HEK293 (cell line): Measurements from ENCODE around the gene CSRNP2.

ENCODE experiments used
- MYNN ChIP-seq: fragments of 450-650 bp; formaldehyde crosslinking; IDR thresholded peaks from 2 replicates; pipeline ENCODE4 v1.5.1; 2016; ENCODE audit warnings: missing biosample characterization, missing genetic modification characterization, borderline replicate concordance
- WT1 ChIP-seq: fragments of 450-650 bp; formaldehyde crosslinking; IDR thresholded peaks from 2 replicates; pipeline ENCODE4 v1.5.1; 2016; ENCODE audit warnings: missing biosample characterization, missing genetic modification characterization
- ZBTB17 ChIP-seq: fragments of 450-650 bp; formaldehyde crosslinking; IDR thresholded peaks from 2 replicates; pipeline ENCODE4 v1.5.1; 2016; ENCODE audit warnings: missing biosample characterization, missing genetic modification characterization
- ZFP69B ChIP-seq: fragments of 450-650 bp; formaldehyde crosslinking; IDR thresholded peaks from 2 replicates; pipeline ENCODE4 v1.5.1; 2016; ENCODE audit warnings: missing biosample characterization, missing genetic modification characterization
- ZNF140 ChIP-seq: fragments of 450-650 bp; formaldehyde crosslinking; IDR thresholded peaks from 2 replicates; pipeline ENCODE4 v1.5.1; 2016; ENCODE audit warnings: missing biosample characterization, missing genetic modification characterization
- ZNF202 ChIP-seq: fragments of 450-650 bp; formaldehyde crosslinking; IDR thresholded peaks from 2 replicates; pipeline ENCODE4 v1.5.1; 2016; ENCODE audit warnings: missing biosample characterization, missing genetic modification characterization, borderline replicate concordance
- ZNF24 ChIP-seq: fragments of 450-650 bp; formaldehyde crosslinking; IDR thresholded peaks from 2 replicates; pipeline ENCODE4 v1.5.1; 2016; ENCODE audit warnings: missing biosample characterization, missing genetic modification characterization
- ZNF274 ChIP-seq, 2 experiments: fragments of 200-500 bp in 1 of 2; fragments of 450-650 bp in 1 of 2; sonication (Bioruptor generic) in 1 of 2; formaldehyde crosslinking in 1 of 2; IDR thresholded peaks; 2 replicates each; pipeline versions ENCODE4 v1.5.1 to v1.6.1; 2014 to 2016; ENCODE audit warnings: borderline replicate concordance in 1 of 2, inconsistent platforms in 1 of 2, low read length in 1 of 2, missing biosample characterization in 1 of 2, missing genetic modification characterization in 1 of 2
- ZNF311 ChIP-seq: fragments of 450-650 bp; formaldehyde crosslinking; IDR thresholded peaks from 2 replicates; pipeline ENCODE4 v1.5.1; 2017; ENCODE audit warnings: missing biosample characterization, missing genetic modification characterization, borderline replicate concordance
- ZNF391 ChIP-seq: fragments of 450-650 bp; formaldehyde crosslinking; IDR thresholded peaks from 2 replicates; pipeline ENCODE4 v1.5.1; 2016; ENCODE audit warnings: low read depth, missing biosample characterization, missing genetic modification characterization, borderline replicate concordance
- ZNF416 ChIP-seq: fragments of 450-650 bp; formaldehyde crosslinking; IDR thresholded peaks from 2 replicates; pipeline ENCODE4 v1.5.1; 2016; ENCODE audit warnings: missing biosample characterization, missing genetic modification characterization
- ZNF473 ChIP-seq: fragments of 450-650 bp; formaldehyde crosslinking; IDR thresholded peaks from 2 replicates; pipeline ENCODE4 v1.5.1; 2017; ENCODE audit warnings: missing biosample characterization, missing genetic modification characterization
- ZNF558 ChIP-seq: fragments of 450-650 bp; formaldehyde crosslinking; IDR thresholded peaks from 2 replicates; pipeline ENCODE4 v1.5.1; 2016; ENCODE audit warnings: missing biosample characterization, missing genetic modification characterization
- ZNF561 ChIP-seq: fragments of 450-650 bp; IDR thresholded peaks from 2 replicates; pipeline ENCODE4 v1.5.1; 2018; ENCODE audit warnings: missing biosample characterization, missing genetic modification characterization, borderline replicate concordance
- ZNF658 ChIP-seq: fragments of 450-650 bp; formaldehyde crosslinking; IDR thresholded peaks from 2 replicates; pipeline ENCODE4; 2016; ENCODE audit warnings: missing biosample characterization, missing genetic modification characterization
- ZNF747 ChIP-seq: fragments of 450-650 bp; formaldehyde crosslinking; IDR thresholded peaks from 2 replicates; pipeline ENCODE4 v1.5.1; 2016; ENCODE audit warnings: missing biosample characterization, missing genetic modification characterization
- ZNF76 ChIP-seq: fragments of 450-650 bp; formaldehyde crosslinking; IDR thresholded peaks from 2 replicates; pipeline ENCODE4; 2016; ENCODE audit warnings: low read depth, missing biosample characterization, missing genetic modification characterization, borderline replicate concordance
- ZNF777 ChIP-seq: fragments of 450-650 bp; formaldehyde crosslinking; IDR thresholded peaks from 2 replicates; pipeline ENCODE4 v1.5.1; 2017; ENCODE audit warnings: missing biosample characterization, missing genetic modification characterization, borderline replicate concordance
- ZSCAN23 ChIP-seq: fragments of 450-650 bp; formaldehyde crosslinking; IDR thresholded peaks from 2 replicates; pipeline ENCODE4 v1.5.1; 2016; ENCODE audit warnings: missing biosample characterization, missing genetic modification characterization
- TF ChIP-seq, protein P1 (sequence below): fragments of 450-650 bp; formaldehyde crosslinking; IDR thresholded peaks from 2 replicates; pipeline ENCODE4 v1.5.1; 2016; ENCODE audit warnings: missing biosample characterization, missing genetic modification characterization, low read depth
- TF ChIP-seq, protein P2 (sequence below): fragments of 450-650 bp; formaldehyde crosslinking; IDR thresholded peaks from 2 replicates; pipeline ENCODE4 v1.5.1; 2016; ENCODE audit warnings: missing biosample characterization, missing genetic modification characterization, borderline replicate concordance
- TF ChIP-seq, protein P3 (sequence below): sonication (generic); formaldehyde crosslinking; IDR thresholded peaks from 2 replicates; pipeline ENCODE4 v1.8.1; 2022; ENCODE audit warnings: mild to moderate bottlenecking, moderate library complexity, missing genetic modification reagents
- TF ChIP-seq, protein P4 (sequence below): fragments of 450-650 bp; formaldehyde crosslinking; IDR thresholded peaks from 2 replicates; pipeline ENCODE4 v1.5.1; 2016; ENCODE audit warnings: missing biosample characterization, missing genetic modification characterization
- TF ChIP-seq, protein P5 (sequence below): fragments of 450-650 bp; formaldehyde crosslinking; IDR thresholded peaks from 2 replicates; pipeline ENCODE4 v1.5.1; 2016; ENCODE audit warnings: missing biosample characterization, missing genetic modification characterization
- TF ChIP-seq, protein P6 (sequence below): fragments of 450-650 bp; formaldehyde crosslinking; IDR thresholded peaks from 2 replicates; pipeline ENCODE4 v1.5.1; 2016; ENCODE audit warnings: missing biosample characterization, missing genetic modification characterization
- TF ChIP-seq, protein P7 (sequence below): IDR thresholded peaks from 2 replicates; pipeline ENCODE4 v1.6.1; 2011; ENCODE audit warnings: mild to moderate bottlenecking, low read depth, low read length, borderline replicate concordance

Gene CSRNP2

DNA sequence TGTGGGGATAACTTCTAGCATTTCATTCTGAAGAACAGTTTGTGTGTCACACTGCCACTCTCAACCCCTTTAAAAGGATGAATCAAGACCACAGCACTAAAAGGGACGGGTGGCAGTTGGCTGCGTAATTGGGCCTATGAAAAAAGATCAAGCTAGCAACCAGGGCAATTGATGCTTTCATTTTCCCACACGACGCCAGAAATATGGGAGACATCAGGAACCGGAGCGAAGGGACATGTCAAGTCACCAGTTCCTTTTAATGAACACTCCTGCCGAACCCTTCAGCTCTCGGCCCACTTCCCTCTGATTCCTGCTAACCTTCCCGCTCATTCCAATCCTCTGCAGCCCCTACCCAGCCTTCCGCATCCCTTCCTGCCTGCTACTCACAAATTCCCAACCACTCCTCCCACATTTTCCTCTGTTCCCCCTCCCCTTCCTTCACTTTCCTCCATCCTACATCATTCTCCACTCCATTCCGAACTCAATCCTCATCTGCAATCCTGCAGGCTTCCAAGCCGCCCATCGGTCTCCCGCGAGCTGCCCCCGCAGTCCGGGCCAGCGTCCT is 753 bp downstream of the CSRNP2 start (continued):
- TF ChIP-seq ZNF202 (tag by site-specific recombination): no peak
- TF ChIP-seq ZNF24 (tag by site-specific recombination): no peak
- TF ChIP-seq ZNF561 (tag by site-specific recombination): no peak
- TF ChIP-seq ZNF473 (tag by site-specific recombination): no peak
- TF ChIP-seq WT1 (tag by site-specific recombination): peak; percentile 67; the same call in 1 of the 2 replicates
- no peak for TF ChIP-seq ZFP69B (tag by site-specific recombination)
- TF ChIP-seq, protein P1, sequence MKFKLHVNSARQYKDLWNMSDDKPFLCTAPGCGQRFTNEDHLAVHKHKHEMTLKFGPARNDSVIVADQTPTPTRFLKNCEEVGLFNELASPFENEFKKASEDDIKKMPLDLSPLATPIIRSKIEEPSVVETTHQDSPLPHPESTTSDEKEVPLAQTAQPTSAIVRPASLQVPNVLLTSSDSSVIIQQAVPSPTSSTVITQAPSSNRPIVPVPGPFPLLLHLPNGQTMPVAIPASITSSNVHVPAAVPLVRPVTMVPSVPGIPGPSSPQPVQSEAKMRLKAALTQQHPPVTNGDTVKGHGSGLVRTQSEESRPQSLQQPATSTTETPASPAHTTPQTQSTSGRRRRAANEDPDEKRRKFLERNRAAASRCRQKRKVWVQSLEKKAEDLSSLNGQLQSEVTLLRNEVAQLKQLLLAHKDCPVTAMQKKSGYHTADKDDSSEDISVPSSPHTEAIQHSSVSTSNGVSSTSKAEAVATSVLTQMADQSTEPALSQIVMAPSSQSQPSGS (tag by site-specific recombination): no peak
- TF ChIP-seq ZNF76 (tag by site-specific recombination): peak; percentile 86; the same call in 1 of the 2 replicates
- no peak for TF ChIP-seq ZNF777
- TF ChIP-seq, protein P2, sequence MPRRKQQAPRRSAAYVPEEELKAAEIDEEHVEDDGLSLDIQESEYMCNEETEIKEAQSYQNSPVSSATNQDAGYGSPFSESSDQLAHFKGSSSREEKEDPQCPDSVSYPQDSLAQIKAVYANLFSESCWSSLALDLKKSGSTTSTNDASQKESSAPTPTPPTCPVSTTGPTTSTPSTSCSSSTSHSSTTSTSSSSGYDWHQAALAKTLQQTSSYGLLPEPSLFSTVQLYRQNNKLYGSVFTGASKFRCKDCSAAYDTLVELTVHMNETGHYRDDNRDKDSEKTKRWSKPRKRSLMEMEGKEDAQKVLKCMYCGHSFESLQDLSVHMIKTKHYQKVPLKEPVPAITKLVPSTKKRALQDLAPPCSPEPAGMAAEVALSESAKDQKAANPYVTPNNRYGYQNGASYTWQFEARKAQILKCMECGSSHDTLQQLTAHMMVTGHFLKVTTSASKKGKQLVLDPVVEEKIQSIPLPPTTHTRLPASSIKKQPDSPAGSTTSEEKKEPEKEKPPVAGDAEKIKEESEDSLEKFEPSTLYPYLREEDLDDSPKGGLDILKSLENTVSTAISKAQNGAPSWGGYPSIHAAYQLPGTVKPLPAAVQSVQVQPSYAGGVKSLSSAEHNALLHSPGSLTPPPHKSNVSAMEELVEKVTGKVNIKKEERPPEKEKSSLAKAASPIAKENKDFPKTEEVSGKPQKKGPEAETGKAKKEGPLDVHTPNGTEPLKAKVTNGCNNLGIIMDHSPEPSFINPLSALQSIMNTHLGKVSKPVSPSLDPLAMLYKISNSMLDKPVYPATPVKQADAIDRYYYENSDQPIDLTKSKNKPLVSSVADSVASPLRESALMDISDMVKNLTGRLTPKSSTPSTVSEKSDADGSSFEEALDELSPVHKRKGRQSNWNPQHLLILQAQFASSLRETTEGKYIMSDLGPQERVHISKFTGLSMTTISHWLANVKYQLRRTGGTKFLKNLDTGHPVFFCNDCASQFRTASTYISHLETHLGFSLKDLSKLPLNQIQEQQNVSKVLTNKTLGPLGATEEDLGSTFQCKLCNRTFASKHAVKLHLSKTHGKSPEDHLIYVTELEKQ: no peak
- no peak for TF ChIP-seq ZNF140 (tag by site-specific recombination)
- TF ChIP-seq, protein P3, sequence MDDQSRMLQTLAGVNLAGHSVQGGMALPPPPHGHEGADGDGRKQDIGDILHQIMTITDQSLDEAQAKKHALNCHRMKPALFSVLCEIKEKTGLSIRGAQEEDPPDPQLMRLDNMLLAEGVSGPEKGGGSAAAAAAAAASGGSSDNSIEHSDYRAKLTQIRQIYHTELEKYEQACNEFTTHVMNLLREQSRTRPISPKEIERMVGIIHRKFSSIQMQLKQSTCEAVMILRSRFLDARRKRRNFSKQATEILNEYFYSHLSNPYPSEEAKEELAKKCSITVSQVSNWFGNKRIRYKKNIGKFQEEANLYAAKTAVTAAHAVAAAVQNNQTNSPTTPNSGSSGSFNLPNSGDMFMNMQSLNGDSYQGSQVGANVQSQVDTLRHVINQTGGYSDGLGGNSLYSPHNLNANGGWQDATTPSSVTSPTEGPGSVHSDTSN (CRISPR knock-in tag): no peak
- TF ChIP-seq ZNF558 (tag by site-specific recombination): no peak
- TF ChIP-seq ZNF274 (IDR thresholded peaks at IDR 0.05; ENCODE audit: low read length): no peak
- no peak for TF ChIP-seq ZNF274 (tag by site-specific recombination; IDR thresholded peaks at IDR 0.05; ENCODE audit: borderline replicate concordance)
- TF ChIP-seq, protein P4, sequence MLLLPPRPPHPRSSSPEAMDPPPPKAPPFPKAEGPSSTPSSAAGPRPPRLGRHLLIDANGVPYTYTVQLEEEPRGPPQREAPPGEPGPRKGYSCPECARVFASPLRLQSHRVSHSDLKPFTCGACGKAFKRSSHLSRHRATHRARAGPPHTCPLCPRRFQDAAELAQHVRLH (tag by site-specific recombination): no peak
- TF ChIP-seq ZNF658 (tag by site-specific recombination): no peak
- TF ChIP-seq MYNN (tag by site-specific recombination): no peak
- no peak for TF ChIP-seq ZSCAN23
- TF ChIP-seq, protein P5, sequence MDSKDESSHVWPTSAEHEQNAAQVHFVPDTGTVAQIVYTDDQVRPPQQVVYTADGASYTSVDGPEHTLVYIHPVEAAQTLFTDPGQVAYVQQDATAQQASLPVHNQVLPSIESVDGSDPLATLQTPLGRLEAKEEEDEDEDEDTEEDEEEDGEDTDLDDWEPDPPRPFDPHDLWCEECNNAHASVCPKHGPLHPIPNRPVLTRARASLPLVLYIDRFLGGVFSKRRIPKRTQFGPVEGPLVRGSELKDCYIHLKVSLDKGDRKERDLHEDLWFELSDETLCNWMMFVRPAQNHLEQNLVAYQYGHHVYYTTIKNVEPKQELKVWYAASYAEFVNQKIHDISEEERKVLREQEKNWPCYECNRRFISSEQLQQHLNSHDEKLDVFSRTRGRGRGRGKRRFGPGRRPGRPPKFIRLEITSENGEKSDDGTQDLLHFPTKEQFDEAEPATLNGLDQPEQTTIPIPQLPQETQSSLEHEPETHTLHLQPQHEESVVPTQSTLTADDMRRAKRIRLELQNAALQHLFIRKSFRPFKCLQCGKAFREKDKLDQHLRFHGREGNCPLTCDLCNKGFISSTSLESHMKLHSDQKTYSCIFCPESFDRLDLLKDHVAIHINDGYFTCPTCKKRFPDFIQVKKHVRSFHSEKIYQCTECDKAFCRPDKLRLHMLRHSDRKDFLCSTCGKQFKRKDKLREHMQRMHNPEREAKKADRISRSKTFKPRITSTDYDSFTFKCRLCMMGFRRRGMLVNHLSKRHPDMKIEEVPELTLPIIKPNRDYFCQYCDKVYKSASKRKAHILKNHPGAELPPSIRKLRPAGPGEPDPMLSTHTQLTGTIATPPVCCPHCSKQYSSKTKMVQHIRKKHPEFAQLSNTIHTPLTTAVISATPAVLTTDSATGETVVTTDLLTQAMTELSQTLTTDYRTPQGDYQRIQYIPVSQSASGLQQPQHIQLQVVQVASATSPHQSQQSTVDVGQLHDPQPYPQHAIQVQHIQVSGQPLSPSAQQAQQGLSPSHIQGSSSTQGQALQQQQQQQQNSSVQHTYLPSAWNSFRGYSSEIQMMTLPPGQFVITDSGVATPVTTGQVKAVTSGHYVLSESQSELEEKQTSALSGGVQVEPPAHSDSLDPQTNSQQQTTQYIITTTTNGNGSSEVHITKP (tag by site-specific recombination): peak; percentile 76
- 0 out of 2 replicates have a peak, but pooled peaks have one; percentile 87 for TF ChIP-seq ZNF747 (tag by site-specific recombination)
- TF ChIP-seq ZNF311 (tag by site-specific recombination): no peak
- TF ChIP-seq ZBTB17: peak; percentile 100
- no peak; the same call in 1 of the 2 replicates for TF ChIP-seq ZNF391 (tag by site-specific recombination)
- TF ChIP-seq ZNF416 (tag by site-specific recombination): no peak
- TF ChIP-seq, protein P6, sequence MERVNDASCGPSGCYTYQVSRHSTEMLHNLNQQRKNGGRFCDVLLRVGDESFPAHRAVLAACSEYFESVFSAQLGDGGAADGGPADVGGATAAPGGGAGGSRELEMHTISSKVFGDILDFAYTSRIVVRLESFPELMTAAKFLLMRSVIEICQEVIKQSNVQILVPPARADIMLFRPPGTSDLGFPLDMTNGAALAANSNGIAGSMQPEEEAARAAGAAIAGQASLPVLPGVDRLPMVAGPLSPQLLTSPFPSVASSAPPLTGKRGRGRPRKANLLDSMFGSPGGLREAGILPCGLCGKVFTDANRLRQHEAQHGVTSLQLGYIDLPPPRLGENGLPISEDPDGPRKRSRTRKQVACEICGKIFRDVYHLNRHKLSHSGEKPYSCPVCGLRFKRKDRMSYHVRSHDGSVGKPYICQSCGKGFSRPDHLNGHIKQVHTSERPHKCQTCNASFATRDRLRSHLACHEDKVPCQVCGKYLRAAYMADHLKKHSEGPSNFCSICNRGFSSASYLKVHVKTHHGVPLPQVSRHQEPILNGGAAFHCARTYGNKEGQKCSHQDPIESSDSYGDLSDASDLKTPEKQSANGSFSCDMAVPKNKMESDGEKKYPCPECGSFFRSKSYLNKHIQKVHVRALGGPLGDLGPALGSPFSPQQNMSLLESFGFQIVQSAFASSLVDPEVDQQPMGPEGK (tag by site-specific recombination): no peak
- TF ChIP-seq, protein P7, sequence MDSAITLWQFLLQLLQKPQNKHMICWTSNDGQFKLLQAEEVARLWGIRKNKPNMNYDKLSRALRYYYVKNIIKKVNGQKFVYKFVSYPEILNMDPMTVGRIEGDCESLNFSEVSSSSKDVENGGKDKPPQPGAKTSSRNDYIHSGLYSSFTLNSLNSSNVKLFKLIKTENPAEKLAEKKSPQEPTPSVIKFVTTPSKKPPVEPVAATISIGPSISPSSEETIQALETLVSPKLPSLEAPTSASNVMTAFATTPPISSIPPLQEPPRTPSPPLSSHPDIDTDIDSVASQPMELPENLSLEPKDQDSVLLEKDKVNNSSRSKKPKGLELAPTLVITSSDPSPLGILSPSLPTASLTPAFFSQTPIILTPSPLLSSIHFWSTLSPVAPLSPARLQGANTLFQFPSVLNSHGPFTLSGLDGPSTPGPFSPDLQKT: no peak
